Right lung (tissue), 5 donors: ENCODE results near the gene LGALS9. TPM values are rescaled to one million over a fixed set of nuclear protein-coding genes. Genes with fewer than 3 reads are reported as not detected.
A peak's percentile ranks its signal among the peaks of the same experiment; 100 is the strongest.

Source experiments
- DNase-seq, 2 donors: peaks; one replicate each; pipeline ENCODE4 v3.0.0-alpha.2; 2013
- polyA plus RNA-seq, 5 donors: library from polyadenylated mRNA; unstranded; fragments of 120-200 nt; gene quantifications; one replicate each; pipeline versions ENCODE4 v1.2.1 to v1.2.3, GENCODE V29; 2013; ENCODE audit warnings: inconsistent platforms in 1 of 5, low replicate concordance in 1 of 5; ENCODE audit not compliant: insufficient read length in 5 of 5, insufficient read depth in 1 of 5

The LGALS9 gene
- polyA plus RNA-seq, 5 donors, result 15.0 to 26.4 (median 18.1) TPM

DNA sequence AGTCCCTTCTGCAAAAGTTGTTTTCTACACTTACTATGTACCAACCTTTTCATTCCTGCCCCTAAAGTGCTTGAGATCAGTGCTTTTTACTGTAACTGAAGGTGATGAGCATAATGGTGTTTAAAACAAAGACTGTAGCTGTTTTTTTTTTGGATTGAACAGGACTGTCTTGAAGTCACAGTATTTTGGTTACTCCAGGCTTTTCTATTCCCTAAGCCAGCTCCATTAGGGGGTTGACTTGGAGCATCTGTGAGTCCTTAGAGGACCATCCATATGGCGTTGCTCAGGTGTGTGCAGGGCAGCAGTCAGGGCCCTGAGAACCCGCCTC lies 29.0 kb upstream of the LGALS9 start:
- DNase-seq, result no peak

- peak; percentile 47 to 52 for DNase-seq
Observed at GRCh38 chr17:27602721-27603420, 28.1 kb upstream of the LGALS9 start.

GRCh38 chr17:27603421-27603770 lies 27.6 kb upstream of the LGALS9 start:
- no peak for DNase-seq

GRCh38 chr17:27603880-27604794 lies 26.9 kb upstream of the LGALS9 start:
- no peak for DNase-seq

GRCh38 chr17:27605409-27605808 lies 25.6 kb upstream of the LGALS9 start:
- DNase-seq, result no peak

DNA sequence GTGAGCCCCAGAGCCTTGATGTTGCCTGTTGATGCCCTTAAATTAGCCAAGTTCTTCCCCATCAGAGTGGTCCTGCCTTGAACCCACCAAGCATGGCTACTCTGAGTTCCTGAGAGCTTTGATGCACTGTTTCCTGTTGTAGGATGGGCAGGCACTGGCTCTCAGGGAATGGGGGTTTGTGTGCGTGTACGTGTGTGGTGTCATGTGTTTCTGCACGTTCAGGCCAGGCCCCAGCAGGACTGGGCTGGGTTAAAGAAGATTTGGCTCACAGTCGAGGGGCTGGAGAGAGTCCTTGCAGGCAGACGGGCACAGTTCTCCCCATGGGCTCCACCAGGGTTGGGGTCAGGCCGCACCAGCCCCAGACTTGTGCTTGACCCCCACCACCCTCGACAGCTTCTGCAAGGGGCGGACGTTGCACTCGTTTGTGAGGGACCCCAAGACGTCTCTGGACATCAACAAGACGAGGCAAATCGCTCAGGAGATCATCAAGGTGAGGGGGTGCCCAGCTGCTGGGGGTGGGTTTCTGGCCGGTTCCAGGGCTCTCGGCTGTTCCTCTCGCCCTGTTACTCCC lies 23.4 kb upstream of the LGALS9 start:
- no peak for DNase-seq

GRCh38 chr17:27608328-27609230 lies 22.4 kb upstream of the LGALS9 start:
- no peak for DNase-seq

DNA sequence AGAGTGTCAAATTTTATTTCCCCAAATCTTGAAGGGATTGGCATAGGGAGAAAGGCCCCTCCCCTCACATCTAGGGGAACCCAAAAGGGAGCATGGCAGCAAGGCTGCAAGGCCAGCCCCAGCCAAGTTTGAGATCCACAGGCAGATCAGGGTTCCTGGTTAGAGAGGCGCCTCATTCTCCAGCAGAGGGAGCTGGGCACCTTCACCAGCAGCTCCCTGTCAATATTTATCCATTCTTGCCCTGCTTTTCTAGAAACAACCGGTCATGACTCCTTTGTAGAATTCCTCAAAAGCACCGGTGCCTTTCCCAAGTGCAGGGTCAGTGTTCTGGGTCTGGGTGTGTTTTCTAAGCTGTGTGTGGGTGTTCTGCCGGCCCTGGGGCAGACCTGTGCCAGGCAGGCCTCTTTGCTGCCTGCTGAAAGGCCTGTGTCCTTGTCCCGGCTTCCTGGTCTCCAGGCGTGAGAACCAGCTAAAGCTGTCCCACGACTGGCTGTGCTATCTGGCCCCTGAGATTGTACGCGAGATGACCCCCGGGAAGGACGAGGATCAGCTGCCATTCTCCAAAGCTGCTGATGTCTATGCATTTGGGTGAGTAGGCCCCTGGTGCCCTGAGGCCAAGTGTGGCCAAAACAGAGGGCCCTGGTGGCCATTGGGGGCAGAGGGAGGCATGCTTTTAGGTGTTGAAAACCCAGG lies 21.2 kb upstream of the LGALS9 start:
- DNase-seq, result no peak

GRCh38 chr17:27610304-27610677 lies 20.7 kb upstream of the LGALS9 start:
- DNase-seq, result no peak

- no peak for DNase-seq
Observed at GRCh38 chr17:27612160-27612770, 18.7 kb upstream of the LGALS9 start.

GRCh38 chr17:27613433-27613832 lies 17.6 kb upstream of the LGALS9 start:
- DNase-seq, result no peak

DNA sequence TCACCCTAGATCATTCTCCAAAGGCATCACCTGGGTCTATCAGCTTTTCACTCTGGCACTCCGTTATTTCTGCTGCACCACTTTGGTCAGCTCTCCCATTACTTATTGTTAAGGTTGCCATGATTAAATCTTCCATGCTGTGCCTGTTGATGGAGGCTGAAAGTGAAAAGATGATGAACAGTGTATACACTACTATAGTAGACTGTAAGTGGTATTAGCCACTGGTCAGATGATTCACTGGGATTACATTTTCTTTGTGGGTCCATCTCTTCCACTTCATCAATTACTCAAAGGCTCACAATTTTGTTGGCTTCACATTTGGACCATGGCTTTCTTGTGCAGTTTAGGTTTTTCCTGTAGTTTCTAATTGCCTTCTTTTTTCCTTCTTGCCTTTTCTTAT lies 15.9 kb upstream of the LGALS9 start:
- no peak for DNase-seq

DNA sequence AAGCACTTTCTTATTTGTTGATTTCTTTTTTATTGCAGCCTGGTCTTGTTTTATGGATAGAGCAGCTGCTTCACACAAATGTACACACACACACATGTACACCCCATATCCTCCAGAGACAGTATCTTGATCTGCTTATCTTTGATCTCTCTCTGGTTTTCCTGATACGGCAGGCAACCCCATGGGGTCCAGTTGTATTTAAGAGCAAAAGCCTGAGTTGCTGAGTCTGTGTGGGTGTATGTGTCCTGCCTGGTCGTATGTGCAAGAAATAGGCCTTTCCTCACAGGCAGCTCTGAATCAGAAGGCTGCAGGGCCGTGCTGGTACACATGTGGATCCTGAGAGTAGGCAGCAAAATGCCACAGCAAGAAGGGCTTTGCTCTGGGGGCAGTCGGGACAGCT lies 14.6 kb upstream of the LGALS9 start:
- no peak for DNase-seq

- DNase-seq, result no peak
Observed at GRCh38 chr17:27618417-27618816, 12.6 kb upstream of the LGALS9 start.

DNA sequence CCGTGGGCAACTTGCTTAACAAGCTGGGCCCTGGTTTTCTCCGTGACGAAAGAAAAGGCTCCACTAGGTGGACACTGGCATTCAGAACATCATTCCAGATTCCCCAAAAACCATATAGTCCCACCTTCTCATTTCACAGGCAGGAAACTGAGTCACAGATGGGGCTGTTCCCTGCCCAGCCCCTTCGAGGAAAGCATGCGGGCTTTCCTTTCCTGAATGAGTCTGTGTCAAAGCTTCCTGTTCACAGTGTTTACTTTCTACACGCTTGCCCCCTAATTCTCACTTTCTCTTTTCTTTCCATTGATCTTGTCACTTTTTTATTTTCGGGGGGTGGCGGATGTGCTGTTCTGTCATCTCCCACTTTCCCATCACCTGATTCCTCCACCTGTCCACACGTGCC lies 10.3 kb upstream of the LGALS9 start:
- no peak for DNase-seq

DNA sequence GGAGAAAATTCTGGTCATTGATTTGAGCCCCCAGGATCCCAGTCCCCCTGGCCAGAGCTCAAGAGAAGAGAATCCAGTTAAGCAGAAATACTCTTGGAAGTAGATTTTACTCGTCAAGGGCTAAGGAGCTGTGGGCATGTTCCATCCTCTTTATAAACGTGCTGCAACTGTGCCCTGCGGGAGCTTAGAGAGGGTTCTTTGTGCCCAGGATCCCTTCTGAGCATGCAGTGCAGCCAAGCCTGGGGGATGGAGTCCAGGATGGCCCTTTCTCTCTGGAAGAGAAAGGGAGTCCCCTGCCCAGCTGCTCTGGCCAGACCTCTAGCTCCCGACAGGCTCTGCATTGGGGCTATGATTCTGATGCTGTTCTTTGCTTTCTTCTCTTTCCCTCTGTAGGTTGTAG lies 9.5 kb upstream of the LGALS9 start:
- no peak for DNase-seq

GRCh38 chr17:27621942-27622559 lies 8.9 kb upstream of the LGALS9 start:
- DNase-seq, result no peak

DNA sequence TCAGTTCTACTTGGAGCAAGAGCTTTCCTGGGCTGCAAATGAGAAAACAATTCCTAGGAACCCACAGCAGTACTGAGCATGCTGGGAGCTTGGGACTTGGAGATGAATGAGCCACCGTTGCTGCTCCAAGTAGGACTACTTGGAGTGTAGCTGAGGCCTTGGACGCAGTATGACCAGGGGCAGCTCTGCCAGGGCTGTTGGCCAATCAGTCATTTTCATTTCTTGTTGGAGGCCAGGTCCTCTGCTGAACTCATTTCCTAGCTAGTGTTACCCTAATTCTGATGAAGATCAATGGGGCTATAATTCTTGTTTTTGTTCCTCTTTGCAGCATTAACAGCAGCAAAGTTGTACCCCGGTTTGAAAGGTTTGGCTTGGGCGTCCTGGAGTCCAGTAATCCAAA lies 8.0 kb upstream of the LGALS9 start:
- DNase-seq, result no peak

DNA sequence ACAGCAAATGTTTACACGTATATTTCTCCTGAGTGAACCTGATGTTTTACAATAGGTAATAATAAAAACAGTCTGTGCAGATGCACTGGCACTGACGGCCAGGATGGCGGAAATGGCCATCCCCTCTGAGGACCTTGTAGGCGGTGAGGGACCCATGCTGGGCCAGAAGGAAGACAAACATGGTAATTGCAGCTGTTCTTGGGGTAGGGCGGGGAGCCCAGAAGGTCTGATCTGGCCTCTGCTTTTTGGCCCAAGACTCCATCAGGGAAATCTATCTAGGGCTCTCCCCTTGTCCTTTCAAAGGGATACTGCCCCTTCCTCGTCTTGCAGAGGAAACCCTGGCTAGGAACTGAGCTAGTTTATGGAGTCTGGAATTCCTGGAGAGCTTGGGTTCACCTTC lies 7.4 kb upstream of the LGALS9 start:
- no peak for DNase-seq

GRCh38 chr17:27624539-27624938 lies 6.4 kb upstream of the LGALS9 start:
- DNase-seq, result no peak

DNA sequence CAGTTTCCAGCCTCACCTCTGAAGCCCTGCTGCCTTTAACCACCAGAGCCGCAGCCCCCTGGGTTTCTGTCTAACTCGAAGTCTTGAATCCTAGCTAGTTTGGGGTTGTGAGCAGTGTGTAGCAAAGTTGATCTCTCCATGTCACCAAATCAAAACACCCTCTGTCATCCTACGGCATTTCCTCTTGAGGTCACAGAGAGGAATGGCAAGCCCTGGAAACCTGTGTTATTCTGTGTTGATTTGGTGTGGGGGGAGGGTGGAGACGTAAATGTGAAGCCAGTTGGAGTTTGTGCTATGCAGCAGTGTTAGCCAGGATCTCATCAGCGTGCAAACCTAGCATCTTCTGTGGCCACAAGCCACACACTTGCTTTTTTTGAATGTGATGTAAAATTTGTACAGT lies 5.1 kb upstream of the LGALS9 start:
- no peak for DNase-seq
